Adipose tissue (tissue), 3 donors: ENCODE results near the gene HTRA2. TPM values are rescaled to one million over a fixed set of nuclear protein-coding genes. Genes with fewer than 3 reads are reported as not detected.

ENCODE experiments used
- H3K27ac ChIP-seq: one replicate; pipeline ENCODE4 v1.5.1; 2013; ENCODE audit warnings: low read depth, low read length
- WGBS, 3 donors: extraction: QIAGEN DNeasy Blood & Tissue Kit; methylation state at CpG; one replicate each; pipeline ENCODE4 v1.1.7; 2013; 5-methylcytosine and 5-hydroxymethylcytosine counted together
- polyA plus RNA-seq, 3 donors: library from polyadenylated mRNA; stranded (reverse); fragments of 200-250 nt; gene quantifications; one replicate each; pipeline ENCODE4 v1.2.3, GENCODE V29; 2013
- donor health status: healthy with polysubstance abuse.
- donor health status: Bipolar disorder and iron deficiency.
- donor health status: healthy.

The HTRA2 gene
- polyA plus RNA-seq, 3 donors = 21.0 to 48.9 (median 43.7) TPM

DNA sequence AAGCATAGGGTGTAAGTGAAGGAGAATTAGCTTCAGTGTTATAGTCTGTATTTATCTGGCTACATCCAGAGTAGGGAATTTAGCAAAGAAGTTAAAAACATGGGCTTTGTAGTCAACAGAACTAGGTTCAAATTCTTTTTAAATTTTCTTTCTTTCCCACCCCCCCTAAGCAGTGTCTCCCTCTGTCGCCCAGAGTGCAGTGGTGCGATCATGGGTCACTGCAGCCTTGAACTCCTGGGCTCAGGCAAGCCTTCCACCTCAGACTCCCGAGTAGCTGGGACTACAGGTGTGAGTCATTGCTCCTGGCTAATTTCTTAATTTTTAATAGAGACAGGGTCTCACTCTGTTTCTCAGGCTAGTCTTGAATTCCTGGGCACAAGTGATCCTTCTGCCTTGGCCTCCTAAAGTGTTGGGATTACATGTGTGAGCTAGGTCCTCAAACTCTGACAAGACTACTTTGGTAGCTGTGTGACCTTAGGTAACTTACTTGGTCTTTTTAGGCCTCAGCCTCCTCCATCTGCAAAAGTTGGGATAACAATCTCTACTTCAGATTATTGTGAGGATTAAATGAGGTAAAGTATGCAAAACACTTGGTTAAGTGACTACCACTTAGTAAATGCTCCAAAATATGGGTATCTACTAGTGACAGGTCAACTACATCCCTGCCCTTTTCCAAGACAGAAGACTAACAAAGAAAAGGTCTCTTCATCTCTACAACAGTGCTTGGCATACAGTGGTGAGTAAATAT, 42.6 kb downstream of the HTRA2 start:
- 53 to 88% (median 82%) methylated on average over 3 of the region's 3 CpGs for WGBS, 3 donors
- no peak overlapping the region for H3K27ac ChIP-seq

DNA sequence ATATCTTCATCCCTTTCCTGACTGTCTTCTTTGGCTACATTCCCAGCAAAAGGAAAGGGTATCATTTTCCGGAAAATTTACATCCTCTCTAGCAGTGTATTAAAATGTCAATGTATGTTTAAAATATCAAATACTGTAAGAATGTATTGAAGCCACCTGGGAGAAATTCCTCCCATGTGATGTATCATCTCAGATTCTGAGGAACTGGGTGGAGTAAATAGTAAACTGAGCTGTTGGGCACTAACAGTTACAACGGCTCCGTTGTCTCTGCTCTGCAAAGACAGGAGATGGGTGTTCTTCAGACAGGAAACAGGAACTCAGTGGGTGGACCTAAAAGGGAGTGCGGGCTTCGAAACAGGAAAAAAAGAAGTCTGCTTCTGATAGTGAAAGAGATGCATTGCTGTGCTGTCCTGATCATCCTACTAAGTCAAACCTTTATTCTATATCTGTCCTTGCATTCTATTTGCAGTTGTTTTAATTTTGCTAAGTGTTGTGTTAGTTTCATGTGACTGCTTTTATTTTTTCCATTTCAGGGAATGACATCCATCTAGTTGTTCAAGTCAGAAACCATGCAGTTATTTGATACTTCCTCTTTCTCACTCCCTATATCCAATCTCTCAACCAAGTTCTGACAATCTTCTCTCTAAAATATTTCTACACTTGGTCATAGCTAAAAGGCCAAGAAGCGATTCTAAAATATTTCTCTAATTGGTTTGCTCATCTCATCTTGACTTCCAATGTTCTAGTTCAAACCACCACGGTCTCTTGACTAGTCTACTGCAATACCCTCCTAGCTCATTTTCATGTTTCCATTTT, 44.2 kb downstream of the HTRA2 start:
- no peak overlapping the region for H3K27ac ChIP-seq

DNA sequence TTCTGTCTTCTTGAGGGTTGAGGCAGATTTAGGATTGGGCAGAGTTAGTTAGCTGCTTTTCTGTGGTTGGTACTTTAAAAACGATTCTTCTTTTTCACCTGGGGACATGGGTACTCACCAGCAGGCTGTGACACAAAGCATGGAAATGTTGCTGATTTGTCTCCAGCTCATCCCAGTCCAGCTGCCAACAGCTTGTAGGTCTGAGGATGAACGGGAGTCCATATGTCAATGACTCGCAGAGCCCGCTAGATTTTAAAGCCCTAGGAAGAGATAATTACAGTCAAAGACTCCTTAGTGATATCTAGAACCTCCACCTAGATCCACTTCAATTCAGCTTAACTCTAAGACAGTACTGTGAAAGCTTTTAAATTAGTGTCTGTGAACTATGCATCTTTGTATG, 45.6 kb downstream of the HTRA2 start:
- 81 to 94% (median 92%) methylated on average over 4 of the region's 4 CpGs for WGBS, 3 donors
- H3K27ac ChIP-seq = no peak overlapping the region

More for the DNA sequence above, 44.2 kb downstream of the HTRA2 start:
- 26 to 60% (median 39%) methylated on average over 7 of the region's 7 CpGs for WGBS, 3 donors

DNA sequence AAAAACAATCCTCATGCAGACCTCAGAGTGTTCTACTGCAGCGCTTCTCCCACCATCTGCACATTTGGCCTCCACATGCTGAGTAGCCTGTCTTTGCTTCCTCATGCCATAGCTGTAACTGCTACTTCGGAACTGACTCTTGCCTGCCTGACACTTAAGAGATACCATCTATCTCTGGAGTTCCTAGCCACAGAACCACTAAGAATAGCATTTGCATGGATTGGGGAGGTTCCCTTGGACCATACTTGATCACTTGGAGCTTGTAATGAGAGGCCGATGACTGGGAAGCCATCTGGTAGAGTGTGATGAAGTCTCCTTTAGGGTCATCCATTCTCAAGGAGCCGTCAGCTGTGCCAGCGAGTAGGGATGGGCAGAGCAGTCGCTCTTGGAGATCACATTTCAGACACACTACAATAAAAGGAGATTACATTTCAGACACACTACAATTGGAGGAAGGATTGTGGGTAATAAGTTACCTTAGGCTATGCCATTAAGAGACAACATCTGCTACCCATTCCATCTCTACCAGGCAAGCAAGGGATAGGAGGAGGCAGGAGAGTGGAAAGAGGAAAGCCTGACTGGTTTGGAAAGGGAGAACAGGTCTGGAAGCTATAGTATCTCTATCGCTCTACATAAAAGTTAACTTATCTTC, 46.6 kb downstream of the HTRA2 start:
- 74 to 80% (median 78%) methylated on average over 7 of the region's 7 CpGs for WGBS, 3 donors
- no peak overlapping the region for H3K27ac ChIP-seq

DNA sequence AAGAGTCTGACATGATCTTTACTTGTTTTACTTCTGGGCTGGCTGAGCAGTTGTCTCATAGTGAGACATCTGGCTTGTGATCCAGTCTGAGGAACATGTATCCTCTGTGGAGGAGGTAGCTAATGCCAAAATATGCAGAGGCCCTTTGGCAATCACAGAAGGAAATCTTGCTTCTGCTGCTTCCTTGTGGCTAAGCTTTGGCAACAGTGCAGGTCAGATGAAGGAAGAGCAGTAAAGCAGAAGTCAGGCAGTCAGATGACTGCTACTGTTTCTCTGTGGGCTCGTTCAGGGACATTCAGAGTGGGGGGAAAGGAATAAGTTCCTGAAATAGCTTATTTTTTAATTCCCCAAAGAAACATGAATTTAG, 47.1 kb downstream of the HTRA2 start:
- no peak overlapping the region for H3K27ac ChIP-seq

DNA sequence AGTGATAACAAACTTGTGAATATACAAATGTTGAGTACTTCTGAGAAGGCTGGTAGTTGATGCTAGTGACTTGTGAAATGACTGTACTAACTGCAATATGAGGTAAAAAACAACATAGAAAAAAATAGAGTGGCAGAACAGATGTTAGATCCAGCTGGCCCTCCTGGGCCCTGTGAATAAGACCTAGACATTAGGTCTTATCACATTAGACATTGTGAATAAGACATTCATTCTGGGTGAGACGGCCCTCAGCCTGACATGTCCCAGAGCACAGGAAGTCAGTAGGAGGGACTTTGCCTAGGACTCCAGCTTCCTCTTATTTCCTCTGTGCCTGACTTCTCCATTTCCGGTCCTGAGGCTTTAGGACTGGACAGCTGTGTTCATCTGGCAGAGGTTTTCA, 47.7 kb downstream of the HTRA2 start:
- no peak overlapping the region for H3K27ac ChIP-seq
- 13 to 56% (median 26%) methylated on average over 2 of the region's 2 CpGs for WGBS, 3 donors

More for the DNA sequence above, 47.1 kb downstream of the HTRA2 start:
- 3 to 33% (median 8%) methylated on average over 1 of the region's 1 CpG for WGBS, 3 donors

DNA sequence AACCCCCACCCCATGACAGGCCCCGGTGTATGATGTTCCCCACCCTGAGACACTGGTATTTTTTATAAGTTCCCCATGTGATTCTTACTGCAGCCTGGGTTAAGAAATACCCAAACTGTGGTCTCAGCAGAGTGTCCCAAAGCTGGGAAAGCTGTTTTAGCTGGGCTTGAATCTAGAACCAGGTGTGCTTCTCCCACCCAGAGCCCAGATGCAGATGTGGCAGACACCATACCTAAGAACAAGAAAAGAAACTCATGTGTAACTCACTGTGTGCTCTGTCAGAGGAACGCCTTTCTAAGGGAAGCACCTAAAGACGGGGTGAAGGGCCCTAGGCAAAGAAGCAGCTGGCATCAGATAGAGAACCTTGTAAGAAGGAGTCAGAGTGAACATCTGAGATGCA, 48.7 kb downstream of the HTRA2 start:
- no peak overlapping the region for H3K27ac ChIP-seq
- WGBS, 3 donors = 65 to 83% (median 75%) methylated on average over 3 of the region's 3 CpGs

DNA sequence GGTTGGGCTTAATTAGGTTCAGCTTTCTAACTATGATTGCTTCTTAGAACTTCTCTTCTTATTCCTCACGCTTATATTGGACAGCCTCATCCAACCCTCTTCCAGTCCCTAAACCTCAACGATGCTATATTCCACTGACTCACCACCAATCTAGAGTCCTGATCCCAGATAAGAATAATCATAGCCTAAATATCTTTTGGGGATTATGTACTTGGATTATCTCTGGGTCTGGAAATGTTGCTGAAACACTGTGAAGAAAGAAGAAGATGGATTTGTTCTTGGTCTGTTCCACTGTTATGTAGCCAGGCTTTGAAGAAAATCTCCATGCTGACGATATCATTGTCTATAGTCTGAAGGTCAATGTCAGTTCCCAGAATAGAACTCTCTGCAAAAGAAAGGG, 51.7 kb downstream of the HTRA2 start:
- no peak overlapping the region for H3K27ac ChIP-seq
- 78 to 92% (median 90%) methylated on average over 3 of the region's 3 CpGs for WGBS, 3 donors

DNA sequence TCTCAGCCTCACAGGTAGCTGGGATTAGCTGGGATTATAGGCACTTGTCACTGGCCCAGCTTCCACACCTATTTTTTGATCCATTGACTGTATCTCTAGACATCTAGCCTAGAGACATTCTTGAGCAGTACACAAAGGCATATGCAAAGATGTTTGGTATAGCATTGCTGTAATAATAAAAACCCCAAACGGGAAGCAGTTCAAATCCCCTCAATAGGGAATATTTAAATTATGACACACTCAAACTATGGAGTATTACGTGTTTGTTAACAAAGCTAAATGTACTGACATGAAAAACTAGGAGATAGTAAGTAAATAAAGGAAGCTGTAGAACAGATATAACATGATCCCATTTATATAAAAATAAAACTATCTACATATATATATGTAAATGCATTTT, 52.5 kb downstream of the HTRA2 start:
- WGBS, 3 donors = 72 to 82% (median 77%) methylated on average over 2 of the region's 2 CpGs

More for the DNA sequence above, 52.5 kb downstream of the HTRA2 start:
- H3K27ac ChIP-seq = no peak overlapping the region

Other genes with a start within 250 kb of the HTRA2 start
- 1 to 10 TPM in 1 of 3 donors, under 1 TPM in 2; 0.32 to 1.0 (median 0.71) TPM for gene SLC4A5, start 186.5 kb upstream of the HTRA2 start, polyA plus RNA-seq
- gene DCTN1, start 149.6 kb upstream of the HTRA2 start, polyA plus RNA-seq = 100 to 1,000 TPM in 1 of 3 donors, 10 to 100 TPM in 2; 40.0 to 127 (median 70.4) TPM
- gene C2orf81, start 108.3 kb upstream of the HTRA2 start, polyA plus RNA-seq = 1 to 10 TPM in 2 of 3 donors, under 1 TPM in 1; 0.43 to 2.4 (median 1.5) TPM
- gene WDR54, start 108.2 kb upstream of the HTRA2 start, polyA plus RNA-seq = 1 to 10 TPM; 5.5 to 7.2 (median 6.6) TPM
- gene RTKN, start 88.0 kb upstream of the HTRA2 start, polyA plus RNA-seq = 10 to 100 TPM in 2 of 3 donors, 1 to 10 TPM in 1; 8.5 to 28.0 (median 13.2) TPM
- gene INO80B, start 74.8 kb upstream of the HTRA2 start, polyA plus RNA-seq = 10 to 100 TPM; 21.4 to 37.9 (median 33.6) TPM
- gene WBP1, start 71.5 kb upstream of the HTRA2 start, polyA plus RNA-seq = 10 to 100 TPM; 69.0 to 81.3 (median 78.1) TPM
- 10 to 100 TPM; 18.3 to 38.7 (median 29.1) TPM for gene MOGS, start 64.6 kb upstream of the HTRA2 start, polyA plus RNA-seq
- 100 to 1,000 TPM in 1 of 3 donors, 10 to 100 TPM in 2; 43.1 to 112 (median 84.6) TPM for gene MRPL53, start 57.3 kb upstream of the HTRA2 start, polyA plus RNA-seq
- gene CCDC142, start 46.9 kb upstream of the HTRA2 start, polyA plus RNA-seq = 1 to 10 TPM; 2.7 to 6.6 (median 5.0) TPM
- gene TTC31, start 46.9 kb upstream of the HTRA2 start, polyA plus RNA-seq = 10 to 100 TPM; 10.6 to 15.5 (median 14.2) TPM
- 1 to 10 TPM; 1.3 to 3.3 (median 1.4) TPM for gene LBX2, start 30.3 kb upstream of the HTRA2 start, polyA plus RNA-seq
- 10 to 100 TPM; 11.1 to 22.5 (median 11.5) TPM for gene PCGF1, start 22.2 kb upstream of the HTRA2 start, polyA plus RNA-seq
- under 1 TPM in 1 of 3 donors, not detected in 2; 0.03 TPM for gene TLX2, start 15.5 kb upstream of the HTRA2 start, polyA plus RNA-seq
- under 1 TPM in 2 of 3 donors, not detected in 1; 0.31 to 0.51 TPM for gene DQX1, start 3.7 kb upstream of the HTRA2 start, polyA plus RNA-seq
- gene AUP1, start 227 bp upstream of the HTRA2 start, polyA plus RNA-seq = 100 to 1,000 TPM in 2 of 3 donors, 10 to 100 TPM in 1; 86.1 to 159 (median 152) TPM
- gene LOXL3, start 24.0 kb downstream of the HTRA2 start, polyA plus RNA-seq = 1 to 10 TPM in 2 of 3 donors, under 1 TPM in 1; 0.78 to 4.7 (median 2.8) TPM
- gene DOK1, start 24.8 kb downstream of the HTRA2 start, polyA plus RNA-seq = 10 to 100 TPM in 2 of 3 donors, 1 to 10 TPM in 1; 8.8 to 23.4 (median 16.2) TPM
- under 1 TPM; 0.34 to 0.70 (median 0.48) TPM for gene M1AP, start 118.4 kb downstream of the HTRA2 start, polyA plus RNA-seq
- 1 to 10 TPM; 2.1 to 3.5 (median 3.0) TPM for gene SEMA4F, start 124.3 kb downstream of the HTRA2 start, polyA plus RNA-seq